ENCODE data around the gene SMAD3.

DNA sequence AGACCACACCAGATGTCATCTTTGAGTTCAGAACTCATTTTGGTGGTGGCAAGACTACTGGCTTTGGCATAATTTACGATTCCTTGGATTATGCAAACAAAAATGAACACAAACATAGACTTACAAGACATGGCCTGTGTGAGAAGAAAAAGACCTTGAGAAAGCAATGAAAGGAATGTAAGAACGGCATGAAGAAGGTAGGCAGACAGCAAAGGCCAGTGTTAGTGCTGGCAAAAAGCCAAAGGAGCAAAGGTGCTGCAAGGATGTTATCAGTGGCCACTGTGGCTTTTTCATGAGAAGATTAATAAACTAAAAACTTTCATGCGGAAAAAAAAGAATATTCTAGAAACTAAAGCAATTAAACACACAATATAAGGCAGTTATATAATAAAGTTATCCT, 167.2 kb downstream of the SMAD3 start:
- no peak for TF ChIP-seq POLR2A (IDR thresholded peaks at IDR 0.05; ENCODE audit: low read length)
- no peak for TF ChIP-seq GATA1 (IDR thresholded peaks at IDR 0.05; ENCODE audit: low read depth, low read length)

All from erythroblast (primary cell).